IPS-20b (cell line): ENCODE data around the gene KIF1A.

Experiments
- H3K27ac ChIP-seq: one replicate; pipeline ENCODE4 v1.5.1; 2013; ENCODE audit warnings: low read length
- H3K27me3 ChIP-seq: 2 replicates; pipeline ENCODE4 v1.6.1; 2013; ENCODE audit warnings: mild to moderate bottlenecking, low read length, inconsistent platforms; ENCODE audit not compliant: insufficient read depth
- H3K36me3 ChIP-seq: 2 replicates; pipeline ENCODE4 v1.6.1; 2013; ENCODE audit warnings: low read depth, mild to moderate bottlenecking, inconsistent platforms, low read length, moderate library complexity; ENCODE audit not compliant: insufficient read depth
- H3K4me1 ChIP-seq: 2 replicates; pipeline ENCODE4 v1.6.1; 2013; ENCODE audit warnings: mild to moderate bottlenecking, control low read depth, inconsistent platforms, low read length, moderate library complexity; ENCODE audit not compliant: insufficient read depth
- H3K4me3 ChIP-seq: 2 replicates; pipeline ENCODE4 v1.5.1; 2013; ENCODE audit warnings: mild to moderate bottlenecking, low read length, inconsistent platforms
- H3K9ac ChIP-seq: 2 replicates; pipeline ENCODE4 v1.6.1; 2013; ENCODE audit warnings: low read depth, mild to moderate bottlenecking, inconsistent platforms, low read length, moderate library complexity
- H3K9me3 ChIP-seq: 2 replicates; pipeline ENCODE4 v1.6.1; 2013; ENCODE audit warnings: mild to moderate bottlenecking, low read depth, low read length, inconsistent platforms; ENCODE audit not compliant: insufficient read depth

Gene KIF1A

DNA sequence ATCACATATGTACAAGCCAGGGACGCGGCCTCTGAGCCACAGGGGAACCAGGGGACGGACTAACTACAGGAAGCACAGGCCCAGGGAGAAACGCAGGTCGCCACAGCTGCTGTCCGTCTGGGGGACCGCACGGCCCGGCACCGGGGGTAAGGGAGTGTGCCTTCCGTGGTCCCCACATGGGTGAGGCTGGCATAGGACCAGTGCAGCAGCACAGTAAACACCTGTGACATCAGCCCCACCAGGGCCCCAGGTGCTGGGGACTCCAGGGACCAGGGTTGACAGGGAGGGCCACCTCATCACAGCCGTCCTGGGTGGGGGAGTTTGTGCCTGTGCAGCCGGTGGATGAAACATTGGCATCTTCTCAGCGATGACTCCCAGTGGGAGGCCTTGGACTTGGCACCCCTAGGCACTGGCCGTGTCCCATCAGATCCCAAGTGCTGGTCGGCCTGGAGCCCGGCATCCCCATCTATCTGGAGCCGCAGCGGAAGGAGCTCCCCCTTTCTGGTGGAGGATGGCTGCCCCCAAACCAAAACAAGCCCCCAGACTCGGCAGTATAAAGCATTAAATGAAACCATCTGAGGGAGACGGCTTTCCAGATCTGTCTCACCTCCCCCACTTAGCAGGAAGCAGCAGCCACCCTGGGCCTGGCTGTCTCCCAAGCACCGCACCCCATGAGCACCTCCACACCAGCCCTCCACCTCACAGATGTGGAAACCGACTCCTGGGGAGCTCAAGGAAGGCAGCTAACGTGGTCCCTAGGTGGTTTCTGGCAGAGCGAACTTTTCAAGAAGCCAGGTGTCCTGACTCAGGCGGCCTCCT lies 105.9 kb downstream of the KIF1A start:
- no peak overlapping the region for H3K4me3 ChIP-seq
- H3K27ac ChIP-seq: no peak overlapping the region
- H3K9ac ChIP-seq: no peak overlapping the region
- H3K9me3 ChIP-seq: no peaks in the 10 kb centered on the region
- no peaks in the 10 kb centered on the region for H3K4me1 ChIP-seq
- H3K36me3 ChIP-seq: peaks cover 36% of the 10 kb centered on the region
- no peaks in the 10 kb centered on the region for H3K27me3 ChIP-seq

DNA sequence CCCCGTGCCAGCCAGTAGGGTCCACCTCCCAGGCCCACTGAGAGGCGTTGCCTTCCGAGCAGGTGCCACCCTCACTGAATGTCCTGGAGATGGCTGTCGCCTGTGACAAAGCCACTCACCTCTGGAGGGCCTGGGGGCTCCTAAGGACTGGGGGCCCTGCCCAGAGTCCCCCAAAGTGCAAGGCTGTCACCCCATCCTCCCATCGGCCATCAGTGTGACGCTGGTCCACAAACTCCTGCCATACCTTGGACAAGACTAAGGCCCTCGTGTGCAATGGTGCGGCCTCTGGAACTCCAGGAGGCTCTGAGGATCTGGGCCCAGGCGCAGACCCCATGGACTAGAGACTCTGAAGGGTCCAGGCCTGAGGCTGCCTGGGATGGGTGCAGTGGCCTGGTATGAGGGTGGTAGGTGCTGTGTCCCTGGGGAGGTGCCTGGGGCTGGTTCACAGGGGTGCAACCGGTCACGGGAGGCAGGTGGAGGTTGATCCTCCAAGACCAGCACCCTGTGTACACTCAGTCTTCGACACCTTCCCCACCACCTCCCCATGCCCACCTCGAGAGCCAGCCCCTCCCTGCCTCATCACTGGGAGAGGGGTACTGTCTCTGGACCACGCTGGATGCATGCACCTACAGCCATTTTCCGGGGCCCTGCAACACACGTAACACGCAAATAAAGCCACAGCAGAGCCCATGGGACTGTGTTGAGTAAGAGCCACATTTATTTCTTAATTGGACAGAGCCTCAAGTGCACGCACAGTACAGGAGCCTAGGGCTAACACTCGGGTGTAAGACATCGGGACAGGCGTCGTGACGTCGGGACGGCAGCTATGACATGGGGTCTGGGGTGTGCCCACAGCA lies 106.7 kb downstream of the KIF1A start:
- Histone ChIP-seq H3K27me3 (no peaks in the 10 kb centered on the region), H3K27ac (no peak overlapping the region), H3K9me3 (no peaks in the 10 kb centered on the region), H3K9ac (no peak overlapping the region), H3K36me3 (peaks cover 27% of the 10 kb centered on the region), H3K4me3 (no peak overlapping the region), H3K4me1 (no peaks in the 10 kb centered on the region)

DNA sequence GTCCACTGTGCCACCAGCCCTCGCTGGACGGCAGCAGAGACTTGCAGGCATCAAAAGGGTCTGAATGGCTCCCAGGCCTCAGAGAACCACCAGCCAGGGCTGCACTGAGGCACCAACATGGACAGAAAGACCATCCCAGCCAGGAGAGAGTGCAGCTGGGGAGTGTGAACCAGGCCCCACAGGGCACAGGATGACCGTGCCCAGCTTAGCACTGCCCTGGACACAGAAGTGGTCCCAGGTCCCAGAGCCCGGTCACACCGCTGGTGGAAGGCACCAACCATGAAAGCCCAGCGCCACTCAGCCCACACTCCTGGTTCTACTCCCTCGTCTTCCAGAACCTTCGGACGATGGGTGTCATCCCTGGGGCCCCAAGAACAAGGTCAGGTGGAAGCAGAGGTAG lies 107.9 kb downstream of the KIF1A start:
- Histone ChIP-seq H3K4me1 (no peaks in the 10 kb centered on the region), H3K27ac (no peak overlapping the region), H3K27me3 (no peaks in the 10 kb centered on the region), H3K36me3 (peaks cover 16% of the 10 kb centered on the region; the same call in 1 of the 2 replicates), H3K4me3 (no peak overlapping the region), H3K9me3 (no peaks in the 10 kb centered on the region), H3K9ac (no peak overlapping the region)

DNA sequence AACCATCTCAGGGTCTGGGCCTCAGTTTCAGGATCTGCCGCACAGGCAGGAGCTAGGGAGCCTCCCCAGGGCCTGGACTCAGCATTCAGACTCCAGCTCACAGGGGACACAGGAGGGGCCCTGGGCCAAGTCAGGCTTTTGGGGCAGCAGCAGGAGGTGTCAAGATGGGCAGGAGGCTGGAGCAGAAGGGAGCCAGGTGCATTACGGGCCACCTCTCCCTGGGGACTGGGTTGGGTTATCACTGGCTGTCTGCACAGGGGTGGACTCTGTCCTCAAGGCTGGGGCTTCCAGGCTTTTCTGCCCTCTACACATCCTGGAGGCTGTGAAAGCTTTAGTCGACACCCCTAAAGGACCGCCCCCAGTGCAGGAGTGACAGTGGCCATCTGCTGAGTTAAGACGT lies 108.3 kb downstream of the KIF1A start:
- Histone ChIP-seq H3K4me3 (no peak overlapping the region), H3K9ac (no peak overlapping the region), H3K4me1 (no peaks in the 10 kb centered on the region), H3K27ac (no peak overlapping the region), H3K36me3 (peaks cover 11% of the 10 kb centered on the region; the same call in 1 of the 2 replicates), H3K9me3 (no peaks in the 10 kb centered on the region), H3K27me3 (no peaks in the 10 kb centered on the region)

DNA sequence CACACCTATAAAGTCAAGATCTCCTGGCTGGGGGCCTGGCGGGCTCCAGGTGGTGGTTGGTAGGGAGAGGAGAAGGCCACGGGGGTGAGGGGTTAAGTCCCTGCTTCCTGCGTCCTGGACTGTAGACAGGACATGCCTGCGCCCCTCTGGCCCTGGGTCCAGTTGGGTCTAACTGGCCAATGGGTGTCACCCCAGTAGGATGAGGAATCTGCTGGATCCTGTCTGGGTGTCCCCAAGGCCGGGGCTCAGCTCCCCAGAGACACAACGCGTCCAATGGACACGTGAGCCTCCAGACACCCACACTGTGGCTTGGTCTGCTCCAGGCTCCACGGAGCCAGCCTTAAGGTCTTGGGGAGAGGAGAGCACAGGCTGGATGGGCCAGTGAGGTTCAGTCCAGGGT lies 108.7 kb downstream of the KIF1A start:
- Histone ChIP-seq H3K4me3 (no peak overlapping the region), H3K4me1 (no peaks in the 10 kb centered on the region), H3K9ac (no peak overlapping the region), H3K36me3 (peaks cover 7% of the 10 kb centered on the region; the same call in 1 of the 2 replicates), H3K27ac (no peak overlapping the region), H3K9me3 (no peaks in the 10 kb centered on the region), H3K27me3 (no peaks in the 10 kb centered on the region)

DNA sequence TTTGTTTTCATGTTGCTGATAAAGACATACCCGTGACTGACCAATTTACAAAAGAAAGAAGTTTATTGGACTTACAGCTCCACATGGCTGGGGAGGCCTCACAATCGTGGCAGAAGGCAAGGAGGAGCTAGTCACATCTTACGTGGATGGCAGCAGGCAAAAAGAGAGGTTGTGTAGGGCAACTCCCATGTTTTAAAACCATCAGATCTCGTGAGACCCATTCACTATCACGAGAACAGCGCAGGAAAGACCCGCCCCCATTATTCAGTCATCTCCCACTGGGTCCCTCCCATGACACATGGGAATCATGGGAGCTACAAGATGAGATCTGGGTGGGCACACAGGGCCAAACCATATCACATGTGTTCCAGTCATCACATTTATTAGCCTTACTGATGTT lies 111.6 kb downstream of the KIF1A start:
- no peaks in the 10 kb centered on the region for H3K36me3 ChIP-seq
- H3K4me1 ChIP-seq: no peaks in the 10 kb centered on the region
- no peak overlapping the region for H3K9ac ChIP-seq
- H3K4me3 ChIP-seq: no peak overlapping the region
- H3K9me3 ChIP-seq: no peaks in the 10 kb centered on the region
- no peak overlapping the region for H3K27ac ChIP-seq
- no peaks in the 10 kb centered on the region for H3K27me3 ChIP-seq

DNA sequence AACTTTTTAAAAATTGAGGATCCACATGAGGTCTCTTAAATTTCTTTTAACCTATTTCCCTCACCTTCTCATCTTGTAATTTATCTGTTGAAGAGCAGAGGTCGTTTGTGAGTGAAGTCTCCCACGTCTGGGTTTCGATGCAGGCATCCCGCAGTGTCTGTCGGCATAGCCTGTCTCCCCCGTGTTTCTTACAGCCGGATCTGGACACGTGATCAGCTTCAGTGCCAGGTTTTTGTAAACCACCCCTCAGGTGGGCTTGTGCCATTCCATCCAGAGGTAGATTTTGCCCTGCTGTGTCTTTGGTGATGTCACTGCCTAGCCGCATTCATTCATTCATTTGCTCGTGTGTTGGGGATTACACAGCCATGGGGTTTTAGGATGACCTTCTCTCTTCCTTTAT lies 112.2 kb downstream of the KIF1A start:
- Histone ChIP-seq H3K27me3 (no peaks in the 10 kb centered on the region), H3K4me1 (no peaks in the 10 kb centered on the region)

DNA sequence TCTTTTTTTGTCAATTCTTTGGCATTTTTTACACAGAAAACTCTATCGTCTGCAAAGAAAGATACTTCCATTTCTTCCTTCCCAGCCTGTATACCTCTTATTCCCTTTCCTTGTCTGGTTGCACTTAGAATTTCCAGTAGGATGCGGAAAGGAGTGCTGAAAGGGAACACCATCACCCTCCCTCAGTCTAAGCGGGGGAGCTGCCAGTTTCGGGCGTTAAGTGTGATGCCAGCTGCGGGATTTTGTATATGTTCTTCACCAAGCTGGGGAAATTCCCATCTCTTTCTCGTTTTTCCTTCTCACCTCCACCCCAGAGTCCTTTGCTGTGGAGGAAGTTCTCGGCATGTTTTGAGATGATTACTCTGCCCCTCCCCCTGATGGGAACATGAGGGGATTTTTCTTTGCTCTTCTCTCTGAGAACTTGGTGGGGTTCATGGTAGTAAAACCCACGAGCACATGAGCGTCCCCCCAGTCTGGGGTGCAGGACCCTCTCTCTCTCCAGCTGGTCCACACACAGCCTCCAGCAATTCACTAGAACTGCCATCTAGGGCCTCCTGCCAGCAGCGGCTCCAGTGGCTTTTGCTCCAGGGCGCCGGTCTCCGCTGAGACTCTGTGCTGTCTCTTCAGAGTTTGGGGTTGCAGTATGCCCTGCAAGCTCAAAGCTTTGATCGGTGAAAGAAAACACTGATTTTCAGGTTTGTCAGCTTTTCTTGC lies 112.8 kb downstream of the KIF1A start:
- Histone ChIP-seq H3K9me3 (no peaks in the 10 kb centered on the region), H3K4me1 (no peaks in the 10 kb centered on the region), H3K9ac (no peak overlapping the region), H3K27ac (no peak overlapping the region), H3K27me3 (no peaks in the 10 kb centered on the region), H3K4me3 (no peak overlapping the region), H3K36me3 (no peaks in the 10 kb centered on the region)

More for the DNA sequence above, 112.2 kb downstream of the KIF1A start:
- no peaks in the 10 kb centered on the region for H3K36me3 ChIP-seq
- H3K4me3 ChIP-seq: no peak overlapping the region
- no peak overlapping the region for H3K9ac ChIP-seq
- no peak overlapping the region for H3K27ac ChIP-seq
- no peaks in the 10 kb centered on the region for H3K9me3 ChIP-seq

DNA sequence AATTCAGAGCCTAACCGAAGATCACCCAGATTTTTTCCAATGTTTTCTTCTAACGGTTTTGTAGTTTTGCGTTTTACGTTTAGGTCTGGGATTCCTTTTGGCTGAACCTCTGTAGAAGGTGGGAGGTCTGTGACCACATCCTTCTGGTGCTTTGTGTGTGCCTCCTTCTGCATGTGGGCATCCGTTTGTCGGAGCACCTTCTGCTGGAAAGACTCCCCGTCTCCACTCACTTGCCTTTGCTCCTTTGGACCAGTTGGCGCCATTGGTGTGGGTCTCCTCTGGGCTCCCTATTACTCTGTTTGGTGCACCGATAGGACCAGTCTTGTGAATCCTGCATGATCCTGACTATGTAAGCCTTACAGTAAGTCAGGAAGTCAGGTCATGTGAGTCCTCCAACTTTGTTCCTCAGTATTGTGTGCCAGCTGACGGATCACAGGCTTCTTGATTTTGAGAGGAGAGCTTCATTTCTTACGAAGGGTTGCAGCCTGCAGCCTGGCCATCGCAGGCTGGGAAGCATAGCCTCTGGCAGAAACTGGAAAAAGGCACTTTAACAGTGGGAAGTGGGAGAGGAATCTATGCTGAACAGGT lies 114.7 kb downstream of the KIF1A start:
- Histone ChIP-seq H3K27ac (no peak overlapping the region), H3K9ac (no peak overlapping the region), H3K27me3 (no peaks in the 10 kb centered on the region), H3K4me1 (no peaks in the 10 kb centered on the region), H3K36me3 (no peaks in the 10 kb centered on the region), H3K9me3 (no peaks in the 10 kb centered on the region), H3K4me3 (no peak overlapping the region)

DNA sequence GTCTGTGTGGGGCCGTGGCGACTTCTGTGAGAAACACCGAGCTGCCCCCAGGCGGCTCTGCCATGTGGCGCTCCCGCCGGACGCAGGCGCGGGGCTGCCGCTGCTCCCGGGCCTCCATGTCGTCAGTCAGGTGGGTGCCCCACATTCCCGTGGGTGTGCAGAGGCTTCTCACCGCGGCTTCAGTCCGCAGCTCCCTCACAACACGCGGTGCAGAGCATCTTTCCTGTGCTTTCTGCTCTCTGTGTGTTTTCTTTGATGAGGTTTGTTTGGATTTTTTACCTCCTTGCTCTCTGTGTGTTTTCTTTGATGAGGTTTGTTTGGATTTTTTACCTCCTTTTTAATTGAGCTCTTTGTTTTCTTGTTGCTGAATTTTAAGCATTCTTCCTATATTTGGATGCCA lies 115.4 kb downstream of the KIF1A start:
- H3K27me3 ChIP-seq: no peaks in the 10 kb centered on the region
- no peak overlapping the region for H3K27ac ChIP-seq

More for the DNA sequence above, 115.4 kb downstream of the KIF1A start:
- Histone ChIP-seq H3K4me3 (no peak overlapping the region), H3K4me1 (no peaks in the 10 kb centered on the region), H3K36me3 (no peaks in the 10 kb centered on the region), H3K9me3 (no peaks in the 10 kb centered on the region), H3K9ac (no peak overlapping the region)
